ENCODE data around the gene PANK4. TPM values are rescaled to one million over a fixed set of nuclear protein-coding genes. Genes with fewer than 3 reads are reported as not detected.

The PANK4 gene
- total and polyA plus RNA-seq, 10 of the 15 experiments (the other 5 are each of a cell fraction or from before 2014, with no cell fraction given), result 0.35 to 38.0 (median 18.6) TPM

DNA sequence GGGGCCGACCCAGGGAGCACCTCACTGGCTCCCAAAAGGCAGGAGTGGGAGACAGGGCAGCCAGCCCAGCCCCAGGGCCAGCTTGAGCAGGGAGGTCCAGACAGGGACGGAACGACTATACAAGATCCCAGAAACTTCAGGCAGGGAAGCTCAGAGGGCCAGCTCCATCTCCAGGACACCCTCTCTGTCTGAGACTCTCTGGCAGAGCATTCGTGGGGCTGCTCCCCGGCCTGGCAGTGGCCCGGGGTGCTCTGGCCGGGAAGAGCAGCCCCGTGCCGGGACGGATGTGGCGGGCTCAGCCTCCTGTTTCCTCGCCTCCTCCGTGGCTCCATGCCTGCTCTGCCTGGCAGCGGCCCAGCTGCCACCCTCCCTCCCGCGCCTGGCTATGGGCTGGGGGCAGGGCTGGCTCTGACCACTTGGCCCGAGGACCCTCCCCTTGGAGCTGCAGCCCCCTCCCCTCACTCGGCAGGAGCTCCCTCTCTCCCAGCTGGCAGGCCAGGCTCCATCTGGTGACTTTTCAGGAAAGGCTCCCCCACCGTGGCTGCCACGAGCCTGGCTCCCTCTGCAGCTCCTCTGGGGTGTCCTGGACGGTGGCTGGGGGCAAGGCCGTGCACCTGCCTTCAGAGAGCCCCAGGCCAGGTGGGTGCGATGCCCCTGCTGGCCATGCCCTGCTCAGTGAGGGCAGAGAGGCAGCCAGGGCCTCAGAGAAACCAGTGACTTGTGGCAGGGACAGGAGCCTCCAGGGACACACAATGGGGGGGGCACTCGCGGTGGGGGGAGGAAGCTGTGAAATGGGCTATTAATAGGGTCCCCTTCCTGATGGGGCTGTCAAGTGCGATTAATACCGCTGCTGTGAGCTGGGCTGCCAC is 55.9 kb downstream of the PANK4 start:
- ChIA-PET SMC1A (ENCODE audit: uncharacterized antibody, unreplicated experiment) (no interaction called here), CTCF (no interaction called here), RAD21 (ENCODE audit: unreplicated experiment) (no interaction called here), POLR2A (no interaction called here)
- H3K4me3 ChIP-seq, result no peak overlapping the region
- in situ Hi-C loops (cut with MboI) (no loop called here), intact Hi-C loops (cut with micrococcal nuclease; ENCODE audit: unreplicated experiment) (no loop called here)
- H3K27me3 ChIP-seq (replicated peaks in 1 of 2; ENCODE audit: control insufficient read depth in 2 of 2, insufficient read depth in 2 of 2, low read length in 1 of 2), result no peaks in the 10 kb centered on the region
- no peak for ATAC-seq
- WGBS (ENCODE audit: insufficient coverage, insufficient replicate concordance, low lambda C conversion rate, missing lambda C conversion rate), result 26% methylated on average over 24 of the region's 27 CpGs
- no peak overlapping the region for H3K27ac ChIP-seq (ENCODE audit: control insufficient read depth, insufficient read depth)
- H3K36me3 ChIP-seq (ENCODE audit: control insufficient read depth in 2 of 2, insufficient read depth in 2 of 2, low read length in 1 of 2), result no peaks in the 10 kb centered on the region
- no peak for DNase-seq (ENCODE audit: low read depth, low spot score)
- no TSS peak for BruUV-seq (replicated peaks)
- H3K9ac ChIP-seq (ENCODE audit: control insufficient read depth, insufficient read depth, low read length), result no peak overlapping the region
- no peaks in the 10 kb centered on the region for H4K20me1 ChIP-seq (ENCODE audit: control insufficient read depth, insufficient read depth)
- FAIRE-seq, result no peak
- H3K79me2 ChIP-seq (ENCODE audit: control insufficient read depth, insufficient read depth, low read length), result no peaks in the 10 kb centered on the region
- H3K9me3 ChIP-seq (replicated peaks; ENCODE audit: control insufficient read depth, insufficient read depth, low read length), result no peaks in the 10 kb centered on the region
- H3K4me1 ChIP-seq (ENCODE audit: control insufficient read depth, insufficient read depth, low read length), result no peaks in the 10 kb centered on the region
- no peak overlapping the region for H2AFZ ChIP-seq (ENCODE audit: control insufficient read depth, low read depth, low read length)
- no peak overlapping the region for H3K4me2 ChIP-seq (ENCODE audit: control insufficient read depth, insufficient read depth)
- TF ChIP-seq GABPA (IDR thresholded peaks at IDR 0.05; ENCODE audit: low read depth) (no peak), TAF1 (IDR thresholded peaks at IDR 0.05; ENCODE audit: borderline replicate concordance, low read depth, low read length) (no peak), CBX5 (IDR thresholded peaks at IDR 0.05; ENCODE audit: low read depth) (no peak), WRNIP1 (IDR thresholded peaks at IDR 0.05; ENCODE audit: borderline replicate concordance, low read depth, low read length) (no peak), RB1 (IDR thresholded peaks at IDR 0.05; ENCODE audit: borderline replicate concordance) (no peak), NFYB (IDR thresholded peaks at IDR 0.05; ENCODE audit: insufficient read depth, low read depth, low read length) (no peak), EED (IDR thresholded peaks at IDR 0.05; ENCODE audit: low read depth) (no peak), RELA (IDR thresholded peaks at IDR 0.05; ENCODE audit: borderline replicate concordance, partially characterized antibody) (no peak), HDGF (IDR thresholded peaks at IDR 0.05) (no peak), CHD1 (IDR thresholded peaks at IDR 0.05; ENCODE audit: low read depth, low read length) (no peak), ZNF622 (IDR thresholded peaks at IDR 0.05) (no peak)
- TF ChIP-seq, protein P1, sequence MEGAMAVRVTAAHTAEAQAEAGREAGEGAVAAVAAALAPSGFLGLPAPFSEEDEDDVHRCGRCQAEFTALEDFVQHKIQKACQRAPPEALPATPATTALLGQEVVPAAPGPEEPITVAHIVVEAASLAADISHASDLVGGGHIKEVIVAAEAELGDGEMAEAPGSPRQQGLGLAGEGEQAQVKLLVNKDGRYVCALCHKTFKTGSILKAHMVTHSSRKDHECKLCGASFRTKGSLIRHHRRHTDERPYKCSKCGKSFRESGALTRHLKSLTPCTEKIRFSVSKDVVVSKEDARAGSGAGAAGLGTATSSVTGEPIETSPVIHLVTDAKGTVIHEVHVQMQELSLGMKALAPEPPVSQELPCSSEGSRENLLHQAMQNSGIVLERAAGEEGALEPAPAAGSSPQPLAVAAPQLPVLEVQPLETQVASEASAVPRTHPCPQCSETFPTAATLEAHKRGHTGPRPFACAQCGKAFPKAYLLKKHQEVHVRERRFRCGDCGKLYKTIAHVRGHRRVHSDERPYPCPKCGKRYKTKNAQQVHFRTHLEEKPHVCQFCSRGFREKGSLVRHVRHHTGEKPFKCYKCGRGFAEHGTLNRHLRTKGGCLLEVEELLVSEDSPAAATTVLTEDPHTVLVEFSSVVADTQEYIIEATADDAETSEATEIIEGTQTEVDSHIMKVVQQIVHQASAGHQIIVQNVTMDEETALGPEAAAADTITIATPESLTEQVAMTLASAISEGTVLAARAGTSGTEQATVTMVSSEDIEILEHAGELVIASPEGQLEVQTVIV (IDR thresholded peaks at IDR 0.05; ENCODE audit: borderline replicate concordance, partially characterized antibody), result no peak
- TF ChIP-seq, protein P2, sequence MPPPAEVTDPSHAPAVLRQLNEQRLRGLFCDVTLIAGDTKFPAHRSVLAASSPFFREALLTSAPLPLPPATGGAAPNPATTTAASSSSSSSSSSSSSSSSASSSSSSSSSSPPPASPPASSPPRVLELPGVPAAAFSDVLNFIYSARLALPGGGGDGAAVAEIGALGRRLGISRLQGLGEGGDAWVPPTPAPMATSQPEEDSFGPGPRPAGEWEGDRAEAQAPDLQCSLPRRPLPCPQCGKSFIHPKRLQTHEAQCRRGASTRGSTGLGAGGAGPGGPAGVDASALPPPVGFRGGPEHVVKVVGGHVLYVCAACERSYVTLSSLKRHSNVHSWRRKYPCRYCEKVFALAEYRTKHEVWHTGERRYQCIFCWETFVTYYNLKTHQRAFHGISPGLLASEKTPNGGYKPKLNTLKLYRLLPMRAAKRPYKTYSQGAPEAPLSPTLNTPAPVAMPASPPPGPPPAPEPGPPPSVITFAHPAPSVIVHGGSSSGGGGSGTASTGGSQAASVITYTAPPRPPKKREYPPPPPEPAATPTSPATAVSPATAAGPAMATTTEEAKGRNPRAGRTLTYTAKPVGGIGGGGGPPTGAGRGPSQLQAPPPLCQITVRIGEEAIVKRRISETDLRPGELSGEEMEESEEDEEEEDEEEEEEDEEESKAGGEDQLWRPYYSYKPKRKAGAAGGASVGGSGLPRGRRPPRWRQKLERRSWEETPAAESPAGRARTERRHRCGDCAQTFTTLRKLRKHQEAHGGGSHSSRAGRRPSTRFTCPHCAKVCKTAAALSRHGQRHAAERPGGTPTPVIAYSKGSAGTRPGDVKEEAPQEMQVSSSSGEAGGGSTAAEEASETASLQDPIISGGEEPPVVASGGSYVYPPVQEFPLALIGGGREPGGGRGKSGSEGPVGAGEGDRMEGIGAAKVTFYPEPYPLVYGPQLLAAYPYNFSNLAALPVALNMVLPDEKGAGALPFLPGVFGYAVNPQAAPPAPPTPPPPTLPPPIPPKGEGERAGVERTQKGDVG (CRISPR knock-in tag; IDR thresholded peaks at IDR 0.05), result no peak
- TF ChIP-seq, protein P3, sequence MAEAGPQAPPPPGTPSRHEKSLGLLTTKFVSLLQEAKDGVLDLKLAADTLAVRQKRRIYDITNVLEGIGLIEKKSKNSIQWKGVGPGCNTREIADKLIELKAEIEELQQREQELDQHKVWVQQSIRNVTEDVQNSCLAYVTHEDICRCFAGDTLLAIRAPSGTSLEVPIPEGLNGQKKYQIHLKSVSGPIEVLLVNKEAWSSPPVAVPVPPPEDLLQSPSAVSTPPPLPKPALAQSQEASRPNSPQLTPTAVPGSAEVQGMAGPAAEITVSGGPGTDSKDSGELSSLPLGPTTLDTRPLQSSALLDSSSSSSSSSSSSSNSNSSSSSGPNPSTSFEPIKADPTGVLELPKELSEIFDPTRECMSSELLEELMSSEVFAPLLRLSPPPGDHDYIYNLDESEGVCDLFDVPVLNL (IDR thresholded peaks at IDR 0.05; ENCODE audit: low read depth, low read length), result no peak
- TF ChIP-seq, protein P4, sequence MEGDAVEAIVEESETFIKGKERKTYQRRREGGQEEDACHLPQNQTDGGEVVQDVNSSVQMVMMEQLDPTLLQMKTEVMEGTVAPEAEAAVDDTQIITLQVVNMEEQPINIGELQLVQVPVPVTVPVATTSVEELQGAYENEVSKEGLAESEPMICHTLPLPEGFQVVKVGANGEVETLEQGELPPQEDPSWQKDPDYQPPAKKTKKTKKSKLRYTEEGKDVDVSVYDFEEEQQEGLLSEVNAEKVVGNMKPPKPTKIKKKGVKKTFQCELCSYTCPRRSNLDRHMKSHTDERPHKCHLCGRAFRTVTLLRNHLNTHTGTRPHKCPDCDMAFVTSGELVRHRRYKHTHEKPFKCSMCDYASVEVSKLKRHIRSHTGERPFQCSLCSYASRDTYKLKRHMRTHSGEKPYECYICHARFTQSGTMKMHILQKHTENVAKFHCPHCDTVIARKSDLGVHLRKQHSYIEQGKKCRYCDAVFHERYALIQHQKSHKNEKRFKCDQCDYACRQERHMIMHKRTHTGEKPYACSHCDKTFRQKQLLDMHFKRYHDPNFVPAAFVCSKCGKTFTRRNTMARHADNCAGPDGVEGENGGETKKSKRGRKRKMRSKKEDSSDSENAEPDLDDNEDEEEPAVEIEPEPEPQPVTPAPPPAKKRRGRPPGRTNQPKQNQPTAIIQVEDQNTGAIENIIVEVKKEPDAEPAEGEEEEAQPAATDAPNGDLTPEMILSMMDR (IDR thresholded peaks at IDR 0.05 in 2 of 3, conservative IDR thresholded peaks at IDR 0.05 in 1 of 3; ENCODE audit: control insufficient read depth in 2 of 3, extremely low read depth in 1 of 3, insufficient read depth in 1 of 3, low read depth in 3 of 3, low read length in 3 of 3), result no peak

Data from GM12878 (cell line).